Measurements from ENCODE around the gene AKR1A1.
A peak's percentile ranks its signal among the peaks of the same experiment; 100 is the strongest.

GRCh38 chr1:45550401-45551351 is at the start of gene AKR1A1:
- peak; percentile 91 for TF ChIP-seq POLR2AphosphoS5 (IDR thresholded peaks at IDR 0.05; ENCODE audit: low read depth, low read length)
- TF ChIP-seq POLR2A (IDR thresholded peaks at IDR 0.05; ENCODE audit: low read depth, low read length), result peak; percentile 91
